ENCODE data around the gene EIF5.

GRCh38 chr14:103294091-103294490 lies 39.9 kb upstream of the EIF5 start:
- no peak for TF ChIP-seq CTCF (conservative IDR thresholded peaks at IDR 0.05)
- TF ChIP-seq ZFX (IDR thresholded peaks at IDR 0.05): no peak

Measured in C4-2B (cell line).